Neutrophil (primary cell): Measurements from ENCODE around the gene RAI14.

Experiments
- H3K27ac ChIP-seq: fragments of 200-600 bp; sonication (generic); 2 replicates; pipeline ENCODE4 v1.5.1; 2016; ENCODE audit warnings: mild to moderate bottlenecking, moderate library complexity
- H3K27me3 ChIP-seq: fragments of 200-600 bp; sonication (generic); 2 replicates; pipeline ENCODE4 v1.6.0; 2016; ENCODE audit warnings: mild to moderate bottlenecking
- H3K36me3 ChIP-seq: fragments of 200-600 bp; sonication (generic); 2 replicates; pipeline ENCODE4 v1.5.1; 2017
- H3K4me1 ChIP-seq, 2 experiments: fragments of 200-600 bp in 1 of 2; sonication (generic) in 1 of 2; 1 replicate in 1 of 2; 2 replicates in 1 of 2; pipeline versions ENCODE4 v1.5.1 to v1.6.1; 2013 to 2016; ENCODE audit warnings: low read depth in 1 of 2, low read length in 1 of 2, mild to moderate bottlenecking in 1 of 2, moderate library complexity in 1 of 2; ENCODE audit not compliant: control insufficient read depth in 1 of 2, insufficient read depth in 1 of 2
- H3K4me3 ChIP-seq, 2 experiments: fragments of 200-600 bp in 1 of 2; sonication (generic) in 1 of 2; 1 replicate in 1 of 2; 2 replicates in 1 of 2; pipeline ENCODE4 v1.5.1; 2013 to 2016; ENCODE audit warnings: low read depth in 1 of 2, low read length in 1 of 2, mild to moderate bottlenecking in 1 of 2, moderate library complexity in 1 of 2
- H3K9me3 ChIP-seq: fragments of 200-600 bp; sonication (generic); 2 replicates; pipeline ENCODE4 v1.5.1; 2016
- TF ChIP-seq, protein P1 (sequence below): fragments of 200-600 bp; sonication (generic); IDR thresholded peaks from 2 replicates; pipeline ENCODE4 v1.5.1; 2016; ENCODE audit warnings: antibody characterized with exemption

The RAI14 gene

DNA sequence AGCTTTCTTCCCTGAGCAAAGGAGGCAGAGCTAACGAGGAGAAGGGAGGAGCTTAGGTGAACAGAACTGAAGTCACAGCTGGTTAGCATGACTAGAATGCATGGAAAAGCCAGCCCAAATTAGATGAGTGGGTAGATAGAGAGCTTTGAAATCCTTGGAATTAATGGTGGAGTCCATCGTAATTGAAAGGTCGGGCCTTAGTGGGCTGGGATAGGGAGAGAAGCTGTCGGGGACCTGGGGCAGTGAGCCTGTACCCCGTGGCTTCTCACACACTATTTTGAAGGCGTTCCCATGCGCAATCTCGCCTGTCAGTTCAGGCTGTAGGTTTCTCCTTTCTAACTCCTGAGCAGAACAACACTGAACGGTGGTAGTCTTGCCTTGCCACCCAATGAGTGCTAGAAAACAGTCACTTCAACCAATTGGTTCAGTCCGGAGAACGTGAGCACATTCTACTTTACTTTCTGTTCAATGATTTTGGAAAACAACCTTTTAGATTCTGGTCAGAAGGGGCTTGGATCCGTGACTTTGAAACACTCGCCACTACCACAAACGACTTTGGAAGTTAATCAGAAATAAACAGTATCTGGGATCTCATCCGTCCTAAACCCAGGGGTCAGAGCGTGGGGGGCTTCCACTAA is 655 bp upstream of the RAI14 start:
- Histone ChIP-seq H3K36me3 (no peaks in the 10 kb centered on the region), H3K27me3 (peaks cover 97% of the 10 kb centered on the region), H3K9me3 (no peaks in the 10 kb centered on the region), H3K4me1 (peaks cover 0 to 12% of the 10 kb centered on the region in 2 experiments), H3K4me3 (no peak overlapping the region), H3K27ac (no peak overlapping the region)
- TF ChIP-seq, protein P1, sequence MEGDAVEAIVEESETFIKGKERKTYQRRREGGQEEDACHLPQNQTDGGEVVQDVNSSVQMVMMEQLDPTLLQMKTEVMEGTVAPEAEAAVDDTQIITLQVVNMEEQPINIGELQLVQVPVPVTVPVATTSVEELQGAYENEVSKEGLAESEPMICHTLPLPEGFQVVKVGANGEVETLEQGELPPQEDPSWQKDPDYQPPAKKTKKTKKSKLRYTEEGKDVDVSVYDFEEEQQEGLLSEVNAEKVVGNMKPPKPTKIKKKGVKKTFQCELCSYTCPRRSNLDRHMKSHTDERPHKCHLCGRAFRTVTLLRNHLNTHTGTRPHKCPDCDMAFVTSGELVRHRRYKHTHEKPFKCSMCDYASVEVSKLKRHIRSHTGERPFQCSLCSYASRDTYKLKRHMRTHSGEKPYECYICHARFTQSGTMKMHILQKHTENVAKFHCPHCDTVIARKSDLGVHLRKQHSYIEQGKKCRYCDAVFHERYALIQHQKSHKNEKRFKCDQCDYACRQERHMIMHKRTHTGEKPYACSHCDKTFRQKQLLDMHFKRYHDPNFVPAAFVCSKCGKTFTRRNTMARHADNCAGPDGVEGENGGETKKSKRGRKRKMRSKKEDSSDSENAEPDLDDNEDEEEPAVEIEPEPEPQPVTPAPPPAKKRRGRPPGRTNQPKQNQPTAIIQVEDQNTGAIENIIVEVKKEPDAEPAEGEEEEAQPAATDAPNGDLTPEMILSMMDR: no peak

DNA sequence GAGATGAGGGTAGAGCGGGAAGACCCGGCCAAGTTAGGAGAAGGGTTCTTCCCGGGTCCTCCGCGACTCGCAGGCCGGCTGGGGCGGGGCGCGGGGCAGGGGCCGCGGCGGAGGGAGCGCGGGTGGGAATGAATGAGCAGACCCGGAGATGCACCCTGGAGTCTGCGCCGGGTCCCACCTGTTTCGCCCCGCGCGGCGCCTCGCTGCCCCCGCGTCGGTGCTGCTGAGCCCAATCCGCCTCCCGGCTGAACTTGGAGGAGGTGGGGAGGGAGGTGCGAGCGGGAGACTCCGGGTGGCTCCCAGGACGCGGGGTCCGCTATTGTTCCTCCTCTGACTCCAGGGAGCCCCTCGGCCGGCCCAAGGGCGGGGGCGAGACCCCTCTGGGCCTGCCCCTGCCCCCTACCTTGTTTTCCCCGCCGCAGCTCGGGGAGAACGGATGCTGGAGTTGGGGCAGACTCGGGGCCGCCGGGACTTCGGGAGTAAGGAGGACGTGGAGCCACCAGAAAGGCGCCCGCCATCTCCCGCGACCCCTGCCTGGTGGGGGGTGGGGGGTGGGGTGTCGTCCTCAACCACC is 659 bp downstream of the RAI14 start:
- H3K27ac ChIP-seq: no peak overlapping the region

DNA sequence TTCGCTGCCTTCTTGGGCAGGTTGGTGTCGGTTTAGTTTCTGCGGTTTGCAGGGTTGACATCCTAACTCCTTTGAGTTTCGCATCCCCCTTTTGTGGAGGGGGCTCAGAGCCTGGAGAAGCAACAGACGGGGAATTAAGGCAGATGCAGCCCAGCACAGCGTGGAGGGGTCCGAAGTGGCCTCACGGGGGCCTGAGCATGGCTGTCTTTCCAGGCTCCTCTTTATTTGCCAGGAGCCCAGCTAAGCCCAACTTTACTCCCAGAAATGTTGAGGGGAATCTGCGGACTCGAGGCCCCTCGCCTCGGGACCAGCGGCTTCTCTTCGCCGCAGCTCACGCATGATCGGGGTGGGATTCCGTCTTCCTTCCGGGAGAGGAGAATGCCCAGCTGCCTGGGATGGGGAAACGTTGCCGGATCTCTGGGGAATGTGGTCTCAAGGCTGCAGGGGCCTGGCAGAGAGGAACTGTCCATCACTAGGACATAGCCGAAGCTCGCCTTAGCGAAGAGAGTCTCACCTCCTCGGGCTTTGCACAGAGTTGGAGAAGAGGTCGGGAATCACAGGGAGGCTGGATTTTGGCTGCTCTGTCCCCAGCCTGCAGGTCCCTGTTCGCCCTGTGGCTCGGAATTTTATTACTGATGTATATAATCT is 1.3 kb downstream of the RAI14 start:
- Histone ChIP-seq H3K4me3 (no peak overlapping the region), H3K36me3 (no peaks in the 10 kb centered on the region), H3K4me1 (peaks cover 0 to 12% of the 10 kb centered on the region in 2 experiments), H3K9me3 (no peaks in the 10 kb centered on the region), H3K27me3 (peaks cover 81% of the 10 kb centered on the region), H3K27ac (no peak overlapping the region)
- TF ChIP-seq, protein P1: no peak

More for the DNA sequence above, 659 bp downstream of the RAI14 start:
- Histone ChIP-seq H3K27me3 (peaks cover 87% of the 10 kb centered on the region), H3K36me3 (no peaks in the 10 kb centered on the region), H3K4me3 (peak overlapping the region in 1 of 2 experiments; percentile 28), H3K4me1 (peaks cover 0 to 12% of the 10 kb centered on the region in 2 experiments), H3K9me3 (no peaks in the 10 kb centered on the region)
- TF ChIP-seq, protein P1: no peak

DNA sequence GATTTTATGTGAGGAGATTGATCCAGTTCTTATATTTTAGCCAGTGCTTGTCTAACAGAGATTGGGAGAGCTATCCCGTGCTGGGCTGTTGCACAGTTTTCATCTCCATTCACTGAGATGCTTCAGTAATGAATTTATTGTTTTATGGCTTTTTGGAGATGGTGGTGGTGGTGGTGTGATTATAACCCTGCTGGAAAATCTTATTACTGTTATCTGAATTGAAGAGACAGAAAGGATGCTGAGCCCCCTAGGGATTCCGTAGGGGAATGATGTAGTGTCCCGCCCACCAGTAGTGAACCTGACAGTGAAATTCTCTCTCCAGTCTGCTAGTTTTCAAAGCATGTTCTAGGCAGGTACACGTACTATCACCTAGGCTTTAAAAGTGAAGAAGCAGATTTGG is 1.9 kb downstream of the RAI14 start:
- no peak overlapping the region for H3K27ac ChIP-seq
- TF ChIP-seq, protein P1: no peak
- H3K4me3 ChIP-seq: no peak overlapping the region

DNA sequence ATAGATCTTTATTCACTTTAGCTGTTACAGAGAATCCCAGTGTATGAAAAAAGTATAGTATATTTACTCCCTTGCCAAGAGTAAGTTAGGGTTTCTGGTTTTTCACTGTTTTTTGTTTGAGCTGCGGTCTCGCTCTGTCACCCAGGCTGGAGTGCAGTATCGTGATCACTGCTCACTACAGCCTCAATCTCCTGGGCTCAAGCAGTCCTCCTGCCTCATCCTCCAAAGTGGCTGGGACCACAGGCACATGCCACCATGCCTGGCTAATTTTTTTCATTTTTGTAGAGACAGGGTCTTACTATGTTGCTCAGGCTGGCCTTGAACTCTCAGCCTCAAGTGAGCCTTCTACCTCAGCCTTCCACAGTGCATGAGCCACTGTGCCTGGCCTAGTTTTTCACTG is 3.0 kb downstream of the RAI14 start:
- H3K27me3 ChIP-seq: peaks cover 64% of the 10 kb centered on the region
- H3K9me3 ChIP-seq: no peaks in the 10 kb centered on the region
- TF ChIP-seq, protein P1: no peak
- peaks cover 0 to 12% of the 10 kb centered on the region in 2 experiments for H3K4me1 ChIP-seq
- no peak overlapping the region for H3K27ac ChIP-seq
- no peak overlapping the region for H3K4me3 ChIP-seq
- H3K36me3 ChIP-seq: no peaks in the 10 kb centered on the region

More for the DNA sequence above, 1.9 kb downstream of the RAI14 start:
- no peaks in the 10 kb centered on the region for H3K9me3 ChIP-seq
- H3K4me1 ChIP-seq: peaks cover 0 to 12% of the 10 kb centered on the region in 2 experiments
- H3K27me3 ChIP-seq: peaks cover 75% of the 10 kb centered on the region
- no peaks in the 10 kb centered on the region for H3K36me3 ChIP-seq
